Neural cell (in vitro differentiated cells): ENCODE measurements around the gene PCSK4. TPM values are rescaled to one million over a fixed set of nuclear protein-coding genes. Genes with fewer than 3 reads are reported as not detected.

Source experiments
- H2AFZ ChIP-seq: fragments of 200-600, 300-800 bp; sonication (generic), shearing (Covaris generic); 2 replicates; pipeline ENCODE4 v1.6.0; 2014; ENCODE audit warnings: low read depth, mild to moderate bottlenecking, antibody characterized with exemption, low read length, moderate library complexity
- H3F3A ChIP-seq: fragments of 200-600 bp; shearing (Covaris generic); 2 replicates; pipeline ENCODE4 v1.6.1; 2016; ENCODE audit warnings: mild to moderate bottlenecking, moderate library complexity, mixed read lengths, antibody characterized with exemption, low read length; ENCODE audit not compliant: insufficient read depth, poor library complexity, severe bottlenecking
- H3K27ac ChIP-seq: fragments of 200-600, 300-800 bp; sonication (generic), shearing (Covaris generic); 2 replicates; pipeline ENCODE4 v1.5.1; 2014; ENCODE audit warnings: mild to moderate bottlenecking, low read length, moderate library complexity
- H3K27me3 ChIP-seq: fragments of 300-800, 200-600 bp; sonication (generic), shearing (Covaris generic); 2 replicates; pipeline ENCODE4 v1.6.0; 2014; ENCODE audit warnings: mild to moderate bottlenecking, low read depth, low read length, moderate library complexity; ENCODE audit not compliant: insufficient read depth
- H3K36me3 ChIP-seq: fragments of 300-800, 200-600 bp; sonication (generic), shearing (Covaris generic); 2 replicates; pipeline ENCODE4 v1.5.1; 2014; ENCODE audit warnings: mild to moderate bottlenecking, antibody characterized with exemption, low read length, moderate library complexity; ENCODE audit not compliant: insufficient read depth
- H3K4me2 ChIP-seq: fragments of 300-800, 200-600 bp; sonication (generic), shearing (Covaris generic); 2 replicates; pipeline ENCODE4 v1.6.0; 2014; ENCODE audit warnings: mild to moderate bottlenecking, low read length
- H3K4me3 ChIP-seq: fragments of 300-800, 200-600 bp; sonication (generic), shearing (Covaris generic); 2 replicates; pipeline ENCODE4 v1.5.1; 2014; ENCODE audit warnings: mild to moderate bottlenecking, low read length, moderate library complexity
- H3K79me2 ChIP-seq: fragments of 200-600 bp; shearing (Covaris generic); replicated peaks from 2 replicates; pipeline ENCODE4 v1.6.0; 2014; ENCODE audit warnings: mild to moderate bottlenecking, low read length, moderate library complexity; ENCODE audit not compliant: insufficient read depth
- H3K9ac ChIP-seq: fragments of 300-800, 200-600 bp; sonication (generic), shearing (Covaris generic); 2 replicates; pipeline ENCODE4 v1.6.1; 2016; ENCODE audit warnings: mild to moderate bottlenecking, low read length, mixed read lengths
- H3K9me2 ChIP-seq: fragments of 200-600 bp; shearing (Covaris generic); 2 replicates; pipeline ENCODE4 v1.6.1; 2016; ENCODE audit warnings: mild to moderate bottlenecking, low read length, mixed read lengths; ENCODE audit not compliant: insufficient read depth
- H3K9me3 ChIP-seq: fragments of 200-600, 300-800 bp; sonication (generic), shearing (Covaris generic); 2 replicates; pipeline ENCODE4 v1.6.1; 2016; ENCODE audit warnings: mild to moderate bottlenecking, mixed run types, low read length, moderate library complexity, mixed read lengths
- H4K20me1 ChIP-seq: fragments of 200-600 bp; shearing (Covaris generic); 2 replicates; pipeline ENCODE4 v1.6.1; 2016; ENCODE audit warnings: mild to moderate bottlenecking, mixed run types; ENCODE audit not compliant: insufficient read depth
- CTCF ChIP-seq: fragments of 450-650 bp; IDR thresholded peaks from 2 replicates; pipeline ENCODE4 v1.5.1; 2014; ENCODE audit warnings: antibody characterized with exemption, mild to moderate bottlenecking, moderate library complexity; ENCODE audit not compliant: poor library complexity, severe bottlenecking
- EP300 ChIP-seq: fragments of 450-650 bp; conservative IDR thresholded peaks from 2 replicates; pipeline ENCODE4 v1.6.1; 2014; ENCODE audit warnings: antibody characterized with exemption, mild to moderate bottlenecking, moderate library complexity; ENCODE audit not compliant: poor library complexity, severe bottlenecking
- EZH2 ChIP-seq: fragments of 200-600, 300-800 bp; shearing (Covaris generic), sonication (generic); IDR thresholded peaks from 2 replicates; pipeline ENCODE4 v1.6.1; 2014; ENCODE audit warnings: antibody characterized with exemption, low read length, borderline replicate concordance, mild to moderate bottlenecking; ENCODE audit not compliant: insufficient read depth, poor library complexity, severe bottlenecking
- MXI1 ChIP-seq: fragments of 450-650 bp; conservative IDR thresholded peaks from 2 replicates; pipeline ENCODE4 v1.6.1; 2014; ENCODE audit warnings: antibody characterized with exemption, mild to moderate bottlenecking; ENCODE audit not compliant: poor library complexity, severe bottlenecking
- POLR2AphosphoS5 ChIP-seq: IDR thresholded peaks from 2 replicates; pipeline ENCODE4 v1.6.1; 2012
- RAD21 ChIP-seq: fragments of 450-650 bp; conservative IDR thresholded peaks from 2 replicates; pipeline ENCODE4 v1.6.1; 2014; ENCODE audit warnings: antibody characterized with exemption, mild to moderate bottlenecking, moderate library complexity
- SMC3 ChIP-seq: fragments of 450-650 bp; conservative IDR thresholded peaks from 2 replicates; pipeline ENCODE4 v1.6.1; 2014; ENCODE audit warnings: antibody characterized with exemption, mild to moderate bottlenecking, moderate library complexity; ENCODE audit not compliant: poor library complexity
- TAF1 ChIP-seq: IDR thresholded peaks from 2 replicates; pipeline ENCODE4 v1.6.1; 2012; ENCODE audit warnings: low read depth
- polyA plus RNA-seq: library from polyadenylated mRNA; depleted of rRNA; stranded (reverse); fragments of >200 nt; gene quantifications from 2 replicates; pipeline ENCODE4 v1.2.3, GENCODE V29; 2014
- TF ChIP-seq, protein P1 (sequence below): IDR thresholded peaks from 2 replicates; pipeline ENCODE4 v1.6.1; 2012; ENCODE audit warnings: borderline replicate concordance

The PCSK4 gene
- polyA plus RNA-seq, 1 donor from 2014 or later: 11.8 TPM

DNA sequence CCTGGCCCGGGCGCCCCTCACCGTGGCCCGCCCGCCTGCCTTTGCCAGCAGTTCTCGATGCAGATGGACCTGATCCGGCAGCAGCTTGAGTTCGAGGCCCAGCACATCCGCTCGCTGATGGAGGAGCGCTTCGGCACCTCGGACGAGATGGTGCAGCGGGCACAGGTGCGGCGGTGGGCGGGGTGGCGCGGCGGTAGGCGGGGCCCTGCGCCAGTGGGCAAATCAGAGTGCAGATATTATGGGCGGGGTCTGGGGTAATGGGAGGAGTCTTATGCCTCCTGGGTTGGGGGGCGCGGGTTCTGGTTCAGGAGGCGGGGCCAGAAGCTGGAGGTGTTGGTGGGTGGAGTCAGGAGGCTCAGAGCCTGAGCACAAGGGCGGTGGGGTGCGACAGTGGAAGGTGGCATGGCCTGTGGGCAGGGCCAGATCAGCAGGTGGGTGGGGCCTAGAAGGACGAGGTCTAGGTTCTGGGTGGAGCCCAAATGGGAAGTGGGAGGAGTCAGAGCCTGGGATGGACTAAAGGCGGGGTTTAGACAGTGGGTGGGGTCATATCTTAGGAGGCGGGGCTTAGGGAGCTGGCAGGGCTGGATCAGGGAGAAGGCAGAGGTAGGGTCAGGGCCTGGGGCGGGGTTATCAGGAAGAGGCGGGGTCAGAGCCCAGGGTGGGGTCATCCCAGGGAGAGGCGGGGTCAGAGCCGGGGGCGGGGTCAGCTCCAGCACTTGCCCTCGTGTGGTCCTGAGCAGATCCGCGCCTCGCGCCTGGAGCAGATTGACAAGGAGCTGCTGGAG, 34.6 kb downstream of the PCSK4 start:
- Histone ChIP-seq H3K27ac (no peak overlapping the region), H3K4me3 (no peak overlapping the region), H4K20me1 (peaks cover 48% of the 10 kb centered on the region), H3K4me2 (no peak overlapping the region), H3K27me3 (no peaks in the 10 kb centered on the region), H3F3A (no peaks in the 10 kb centered on the region), H3K9ac (no peak overlapping the region), H3K79me2 (peaks cover 59% of the 10 kb centered on the region), H2AFZ (no peak overlapping the region), H3K9me3 (no peaks in the 10 kb centered on the region), H3K36me3 (peaks cover 18% of the 10 kb centered on the region), H3K9me2 (no peaks in the 10 kb centered on the region)
- peak; percentile 20 for TF ChIP-seq POLR2AphosphoS5
- no peak for TF ChIP-seq TAF1

DNA sequence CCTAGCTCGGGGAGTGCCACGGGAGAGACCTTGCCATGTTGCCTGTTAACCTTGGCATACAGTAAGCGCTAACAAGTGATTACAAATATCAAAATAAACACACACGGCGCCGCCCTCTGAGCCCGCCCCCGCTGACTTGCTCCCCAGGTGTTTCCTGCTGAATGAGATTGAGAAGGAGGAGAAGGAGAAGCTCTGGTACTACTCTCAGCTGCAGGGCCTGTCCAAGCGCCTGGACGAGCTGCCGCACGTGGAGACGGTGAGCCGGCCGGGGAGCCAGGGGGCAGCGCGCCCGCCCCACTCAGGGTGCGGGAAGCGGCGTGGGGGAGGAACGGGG, 35.2 kb downstream of the PCSK4 start:
- no peak overlapping the region for H2AFZ ChIP-seq
- TF ChIP-seq EP300 (no peak), CTCF (no peak), EZH2 (no peak), TAF1 (no peak), MXI1 (no peak), POLR2AphosphoS5 (no peak), SMC3 (no peak), RAD21 (no peak)
- TF ChIP-seq, protein P1, sequence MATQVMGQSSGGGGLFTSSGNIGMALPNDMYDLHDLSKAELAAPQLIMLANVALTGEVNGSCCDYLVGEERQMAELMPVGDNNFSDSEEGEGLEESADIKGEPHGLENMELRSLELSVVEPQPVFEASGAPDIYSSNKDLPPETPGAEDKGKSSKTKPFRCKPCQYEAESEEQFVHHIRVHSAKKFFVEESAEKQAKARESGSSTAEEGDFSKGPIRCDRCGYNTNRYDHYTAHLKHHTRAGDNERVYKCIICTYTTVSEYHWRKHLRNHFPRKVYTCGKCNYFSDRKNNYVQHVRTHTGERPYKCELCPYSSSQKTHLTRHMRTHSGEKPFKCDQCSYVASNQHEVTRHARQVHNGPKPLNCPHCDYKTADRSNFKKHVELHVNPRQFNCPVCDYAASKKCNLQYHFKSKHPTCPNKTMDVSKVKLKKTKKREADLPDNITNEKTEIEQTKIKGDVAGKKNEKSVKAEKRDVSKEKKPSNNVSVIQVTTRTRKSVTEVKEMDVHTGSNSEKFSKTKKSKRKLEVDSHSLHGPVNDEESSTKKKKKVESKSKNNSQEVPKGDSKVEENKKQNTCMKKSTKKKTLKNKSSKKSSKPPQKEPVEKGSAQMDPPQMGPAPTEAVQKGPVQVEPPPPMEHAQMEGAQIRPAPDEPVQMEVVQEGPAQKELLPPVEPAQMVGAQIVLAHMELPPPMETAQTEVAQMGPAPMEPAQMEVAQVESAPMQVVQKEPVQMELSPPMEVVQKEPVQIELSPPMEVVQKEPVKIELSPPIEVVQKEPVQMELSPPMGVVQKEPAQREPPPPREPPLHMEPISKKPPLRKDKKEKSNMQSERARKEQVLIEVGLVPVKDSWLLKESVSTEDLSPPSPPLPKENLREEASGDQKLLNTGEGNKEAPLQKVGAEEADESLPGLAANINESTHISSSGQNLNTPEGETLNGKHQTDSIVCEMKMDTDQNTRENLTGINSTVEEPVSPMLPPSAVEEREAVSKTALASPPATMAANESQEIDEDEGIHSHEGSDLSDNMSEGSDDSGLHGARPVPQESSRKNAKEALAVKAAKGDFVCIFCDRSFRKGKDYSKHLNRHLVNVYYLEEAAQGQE: no peak
- no peak overlapping the region for H3K27ac ChIP-seq
- peaks cover 64% of the 10 kb centered on the region for H3K79me2 ChIP-seq
- no peaks in the 10 kb centered on the region for H3F3A ChIP-seq
- no peaks in the 10 kb centered on the region for H3K27me3 ChIP-seq
- no peaks in the 10 kb centered on the region for H3K9me3 ChIP-seq
- no peak overlapping the region for H3K9ac ChIP-seq
- peaks cover 13% of the 10 kb centered on the region for H3K36me3 ChIP-seq
- H3K4me3 ChIP-seq: no peak overlapping the region
- no peaks in the 10 kb centered on the region for H3K9me2 ChIP-seq
- peaks cover 42% of the 10 kb centered on the region for H4K20me1 ChIP-seq
- H3K4me2 ChIP-seq: no peak overlapping the region
